Neutrophil (primary cell): Measurements from ENCODE around the gene SLC28A2.

Experiments
- H3K27ac ChIP-seq: fragments of 200-600 bp; sonication (generic); 2 replicates; pipeline ENCODE4 v1.5.1; 2016; ENCODE audit warnings: mild to moderate bottlenecking, moderate library complexity
- H3K27me3 ChIP-seq: fragments of 200-600 bp; sonication (generic); 2 replicates; pipeline ENCODE4 v1.6.0; 2016; ENCODE audit warnings: mild to moderate bottlenecking
- H3K36me3 ChIP-seq: fragments of 200-600 bp; sonication (generic); 2 replicates; pipeline ENCODE4 v1.5.1; 2017
- H3K4me1 ChIP-seq, 2 experiments: fragments of 200-600 bp in 1 of 2; sonication (generic) in 1 of 2; 1 replicate in 1 of 2; 2 replicates in 1 of 2; pipeline versions ENCODE4 v1.5.1 to v1.6.1; 2013 to 2016; ENCODE audit warnings: low read depth in 1 of 2, low read length in 1 of 2, mild to moderate bottlenecking in 1 of 2, moderate library complexity in 1 of 2; ENCODE audit not compliant: control insufficient read depth in 1 of 2, insufficient read depth in 1 of 2
- H3K4me3 ChIP-seq, 2 experiments: fragments of 200-600 bp in 1 of 2; sonication (generic) in 1 of 2; 1 replicate in 1 of 2; 2 replicates in 1 of 2; pipeline ENCODE4 v1.5.1; 2013 to 2016; ENCODE audit warnings: low read depth in 1 of 2, low read length in 1 of 2, mild to moderate bottlenecking in 1 of 2, moderate library complexity in 1 of 2
- H3K9me3 ChIP-seq: fragments of 200-600 bp; sonication (generic); 2 replicates; pipeline ENCODE4 v1.5.1; 2016
- TF ChIP-seq, protein P1 (sequence below): fragments of 200-600 bp; sonication (generic); IDR thresholded peaks from 2 replicates; pipeline ENCODE4 v1.5.1; 2016; ENCODE audit warnings: antibody characterized with exemption

Gene SLC28A2

GRCh38 chr15:45251888-45252287 is at the start of gene SLC28A2:
Gene SLC28A2 (plus strand): TSS chr15:45252234. CDS start chr15:45253216, 982 bp downstream.
- TF ChIP-seq, protein P1, sequence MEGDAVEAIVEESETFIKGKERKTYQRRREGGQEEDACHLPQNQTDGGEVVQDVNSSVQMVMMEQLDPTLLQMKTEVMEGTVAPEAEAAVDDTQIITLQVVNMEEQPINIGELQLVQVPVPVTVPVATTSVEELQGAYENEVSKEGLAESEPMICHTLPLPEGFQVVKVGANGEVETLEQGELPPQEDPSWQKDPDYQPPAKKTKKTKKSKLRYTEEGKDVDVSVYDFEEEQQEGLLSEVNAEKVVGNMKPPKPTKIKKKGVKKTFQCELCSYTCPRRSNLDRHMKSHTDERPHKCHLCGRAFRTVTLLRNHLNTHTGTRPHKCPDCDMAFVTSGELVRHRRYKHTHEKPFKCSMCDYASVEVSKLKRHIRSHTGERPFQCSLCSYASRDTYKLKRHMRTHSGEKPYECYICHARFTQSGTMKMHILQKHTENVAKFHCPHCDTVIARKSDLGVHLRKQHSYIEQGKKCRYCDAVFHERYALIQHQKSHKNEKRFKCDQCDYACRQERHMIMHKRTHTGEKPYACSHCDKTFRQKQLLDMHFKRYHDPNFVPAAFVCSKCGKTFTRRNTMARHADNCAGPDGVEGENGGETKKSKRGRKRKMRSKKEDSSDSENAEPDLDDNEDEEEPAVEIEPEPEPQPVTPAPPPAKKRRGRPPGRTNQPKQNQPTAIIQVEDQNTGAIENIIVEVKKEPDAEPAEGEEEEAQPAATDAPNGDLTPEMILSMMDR = no peak
- Histone ChIP-seq H3K27me3 (no peaks in the 10 kb centered on the region), H3K4me3 (no peak within 1 kb of the TSS), H3K27ac (no peak within 1 kb of the TSS), H3K36me3 (no peaks in the 10 kb centered on the region), H3K9me3 (no peaks in the 10 kb centered on the region), H3K4me1 (no peaks in the 10 kb centered on the region)

DNA sequence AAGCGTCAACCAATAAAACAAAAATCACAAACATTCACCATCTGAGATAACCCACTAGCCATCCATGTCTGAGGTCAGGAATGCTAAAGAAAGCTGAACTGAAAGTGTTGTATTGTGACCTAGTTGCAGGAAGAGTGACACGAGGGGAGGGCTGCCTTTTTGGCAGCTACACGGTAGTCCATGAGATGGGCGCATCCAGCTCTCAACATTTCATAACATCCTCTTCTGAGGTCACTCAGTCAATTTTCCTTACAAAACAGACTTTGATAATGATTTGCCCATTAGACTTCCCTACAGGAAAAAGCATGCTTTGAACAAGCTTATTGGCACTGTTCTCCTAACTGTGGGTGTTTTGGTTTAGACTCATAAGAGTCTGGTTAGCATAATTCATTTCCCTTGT is 48.9 kb upstream of the SLC28A2 start:
- Histone ChIP-seq H3K27ac (no peak overlapping the region), H3K4me1 (peaks cover 23 to 32% of the 10 kb centered on the region in 2 experiments), H3K27me3 (peaks cover 3% of the 10 kb centered on the region), H3K9me3 (no peaks in the 10 kb centered on the region), H3K4me3 (no peak overlapping the region), H3K36me3 (no peaks in the 10 kb centered on the region)
- TF ChIP-seq, protein P1 = no peak

DNA sequence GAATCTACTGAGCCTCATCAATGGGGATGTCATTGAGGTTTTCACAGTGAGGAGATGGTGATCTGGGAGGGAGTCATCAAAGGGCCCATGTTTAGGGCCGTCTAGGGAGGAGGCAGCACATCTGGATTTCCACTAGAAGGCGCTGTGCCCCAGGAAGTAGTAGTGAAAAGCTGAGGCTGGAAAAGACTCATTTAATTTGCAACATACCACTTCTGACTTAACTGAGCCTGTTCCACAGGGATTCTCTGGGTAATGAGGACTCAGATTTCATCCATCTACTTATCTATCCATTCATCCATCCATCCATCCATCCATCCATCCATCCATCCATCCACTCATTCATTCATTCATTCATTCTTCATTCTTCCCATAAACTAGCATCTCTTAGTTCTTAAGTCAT is 46.8 kb upstream of the SLC28A2 start:
- H3K9me3 ChIP-seq = no peaks in the 10 kb centered on the region
- H3K27ac ChIP-seq = no peak overlapping the region
- H3K36me3 ChIP-seq = no peaks in the 10 kb centered on the region
- H3K27me3 ChIP-seq = peaks cover 9% of the 10 kb centered on the region
- TF ChIP-seq, protein P1 = no peak
- H3K4me1 ChIP-seq = peaks cover 10 to 12% of the 10 kb centered on the region in 2 experiments
- H3K4me3 ChIP-seq = no peak overlapping the region

DNA sequence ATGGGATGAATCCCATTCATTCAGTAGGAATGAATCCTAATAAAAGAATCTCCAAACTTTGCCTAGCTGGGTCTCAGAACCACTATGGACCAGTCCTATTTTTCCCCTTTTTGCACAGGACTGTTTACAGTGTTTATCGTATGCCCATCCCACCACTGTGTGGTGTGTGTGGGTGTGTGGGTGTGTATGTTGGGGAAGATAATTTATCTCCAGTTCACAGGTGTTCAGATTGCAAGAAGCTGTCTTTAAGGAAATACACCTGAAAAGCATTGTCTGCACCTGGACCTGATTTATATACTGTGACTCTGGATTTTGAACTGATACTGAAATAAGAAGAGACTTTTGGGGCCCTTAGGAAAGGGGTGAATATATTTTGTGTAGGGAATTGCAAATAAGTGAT is 39.5 kb upstream of the SLC28A2 start:
- Histone ChIP-seq H3K4me1 (no peaks in the 10 kb centered on the region), H3K9me3 (no peaks in the 10 kb centered on the region), H3K36me3 (no peaks in the 10 kb centered on the region), H3K27ac (no peak overlapping the region), H3K27me3 (peaks cover 13% of the 10 kb centered on the region), H3K4me3 (no peak overlapping the region)
- TF ChIP-seq, protein P1 = no peak

DNA sequence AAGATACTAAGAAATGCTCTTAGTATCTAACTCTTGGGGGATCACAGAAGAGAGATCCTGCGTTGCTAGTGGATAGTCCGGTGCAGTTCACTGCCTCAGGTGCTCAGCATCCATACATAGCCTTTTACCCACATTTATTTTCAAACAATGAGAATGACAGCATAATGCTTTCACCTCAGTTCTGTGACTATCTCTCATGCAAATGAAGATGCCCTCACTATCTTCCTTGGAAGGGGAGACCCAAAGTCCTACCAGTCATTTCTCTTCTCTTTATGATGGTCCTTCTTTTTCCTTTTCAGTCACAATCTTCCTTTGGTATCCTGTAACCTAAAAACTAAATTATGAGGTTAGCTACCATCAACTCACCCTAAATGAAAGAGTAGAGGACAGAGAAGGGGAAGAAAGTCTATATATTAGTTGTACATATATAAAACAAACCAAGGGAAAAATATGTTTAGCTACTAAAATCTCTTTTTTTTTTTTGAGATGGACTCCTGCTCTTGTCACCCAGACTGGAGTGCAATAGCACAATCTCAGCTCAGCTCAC is 30.9 kb upstream of the SLC28A2 start:
- TF ChIP-seq, protein P1 = no peak

GRCh38 chr15:45221967-45222366 is 30.1 kb upstream of the SLC28A2 start:
- Histone ChIP-seq H3K4me1 (no peaks in the 10 kb centered on the region), H3K27me3 (peaks cover 19% of the 10 kb centered on the region), H3K27ac (no peak overlapping the region), H3K36me3 (no peaks in the 10 kb centered on the region), H3K9me3 (no peaks in the 10 kb centered on the region), H3K4me3 (no peak overlapping the region)
- TF ChIP-seq, protein P1 = no peak

More for the DNA sequence above, 30.9 kb upstream of the SLC28A2 start:
- H3K9me3 ChIP-seq = no peaks in the 10 kb centered on the region
- no peaks in the 10 kb centered on the region for H3K4me1 ChIP-seq
- no peaks in the 10 kb centered on the region for H3K36me3 ChIP-seq
- H3K4me3 ChIP-seq = no peak overlapping the region
- peaks cover 19% of the 10 kb centered on the region for H3K27me3 ChIP-seq
- H3K27ac ChIP-seq = no peak overlapping the region
